Measurements from ENCODE around the gene CD63.

The CD63 gene

GRCh38 chr12:55720071-55720564 lies 8.7 kb downstream of the CD63 start, which contains the start of gene RDH5:
RDH5 (plus strand) TSS chr12:55720393; CDS start chr12:55721185, 792 bp downstream.
- no peak for DNase-seq

- DNase-seq, result no peak
These were observed 9.4 kb downstream of the CD63 start for GRCh38 chr12:55719371-55719770.

- no peak for DNase-seq
These were observed 10.1 kb downstream of the CD63 start for GRCh38 chr12:55718624-55719275.

- no peak for DNase-seq
These were observed 10.8 kb downstream of the CD63 start for GRCh38 chr12:55718015-55718414.

GRCh38 chr12:55717011-55718007 lies 11.5 kb downstream of the CD63 start:
- DNase-seq, result no peak

GRCh38 chr12:55716582-55716957 lies 12.2 kb downstream of the CD63 start:
- DNase-seq, result peak; percentile 44

- peak; percentile 69 for DNase-seq
These were observed 12.8 kb downstream of the CD63 start, which contains the start of gene BLOC1S1 for GRCh38 chr12:55715833-55716581. BLOC1S1 (plus strand) TSS chr12:55716046; CDS start chr12:55716052, 6 bp downstream.

- no peak for DNase-seq
These were observed 13.5 kb downstream of the CD63 start for GRCh38 chr12:55715169-55715764.

- DNase-seq, result no peak
These were observed 15.1 kb downstream of the CD63 start for GRCh38 chr12:55713721-55714120.

GRCh38 chr12:55712700-55713415 lies 16.0 kb downstream of the CD63 start:
- no peak for DNase-seq

- DNase-seq, result no peak
These were observed 16.8 kb downstream of the CD63 start for GRCh38 chr12:55711786-55712553.

- DNase-seq, result no peak
These were observed 20.0 kb downstream of the CD63 start for GRCh38 chr12:55708695-55709233.

GRCh38 chr12:55707841-55708694 lies 20.7 kb downstream of the CD63 start, which contains the start of gene ITGA7:
ITGA7 (minus strand) TSS chr12:55707904; CDS start chr12:55707682, 222 bp downstream.
- DNase-seq, result peak; percentile 13

GRCh38 chr12:55707219-55707671 lies 21.6 kb downstream of the CD63 start:
- no peak for DNase-seq

GRCh38 chr12:55706568-55707218 lies 22.1 kb downstream of the CD63 start:
- no peak for DNase-seq

- DNase-seq, result no peak
These were observed 22.9 kb downstream of the CD63 start for GRCh38 chr12:55705782-55706402.

GRCh38 chr12:55704824-55705718 lies 23.7 kb downstream of the CD63 start:
- no peak for DNase-seq
